NT2/D1 (cell line): Measurements from ENCODE around the gene RABGAP1.

ENCODE experiments used
- SUZ12 ChIP-seq: IDR thresholded peaks from 2 replicates; pipeline ENCODE4 v1.6.1; 2011; ENCODE audit not compliant: insufficient read length, insufficient read depth; ENCODE audit errors: extremely low read depth
- YY1 ChIP-seq: IDR thresholded peaks from 2 replicates; pipeline ENCODE4 v1.6.1; 2011; ENCODE audit not compliant: insufficient read length, insufficient read depth
- ZNF274 ChIP-seq: IDR thresholded peaks from 2 replicates; pipeline ENCODE4 v1.6.1; 2011; ENCODE audit warnings: mild to moderate bottlenecking, low read depth, low read length

GRCh38 chr9:123073441-123073840, 132.6 kb downstream of the RABGAP1 start:
- TF ChIP-seq YY1 (no peak), ZNF274 (no peak), SUZ12 (no peak)
